Endothelial cell (in vitro differentiated cells): Measurements from ENCODE around the gene EMX1. TPM values are rescaled to one million over a fixed set of nuclear protein-coding genes. Genes with fewer than 3 reads are reported as not detected.
A peak's percentile ranks its signal among the peaks of the same experiment; 100 is the strongest.

Source experiments
- DNase-seq: peaks from one replicate; pipeline ENCODE4 v3.0.0; 2021; ENCODE audit warnings: low spot score
- H3K27ac Mint-ChIP-seq: one replicate; pipeline ENCODE4 v1.8.0; 2021; ENCODE audit warnings: mixed read lengths, inconsistent platforms; ENCODE audit not compliant: unreplicated experiment
- H3K27me3 Mint-ChIP-seq: one replicate; pipeline ENCODE4 v1.8.0; 2021; ENCODE audit warnings: mild to moderate bottlenecking, moderate library complexity, mixed read lengths, inconsistent platforms; ENCODE audit not compliant: unreplicated experiment
- H3K36me3 Mint-ChIP-seq: one replicate; pipeline ENCODE4 v1.8.0; 2021; ENCODE audit warnings: mild to moderate bottlenecking, low read depth, mixed read lengths, inconsistent platforms; ENCODE audit not compliant: unreplicated experiment
- H3K4me1 Mint-ChIP-seq: one replicate; pipeline ENCODE4 v1.8.0; 2021; ENCODE audit warnings: mild to moderate bottlenecking, mixed read lengths, inconsistent platforms; ENCODE audit not compliant: unreplicated experiment
- H3K4me3 Mint-ChIP-seq: one replicate; pipeline ENCODE4 v1.8.0; 2021; ENCODE audit warnings: mild to moderate bottlenecking, mixed read lengths, inconsistent platforms; ENCODE audit not compliant: unreplicated experiment
- H3K9me3 Mint-ChIP-seq: one replicate; pipeline ENCODE4 v1.8.0; 2021; ENCODE audit warnings: mixed read lengths, inconsistent platforms; ENCODE audit not compliant: unreplicated experiment
- total RNA-seq: library from RNA; stranded (reverse); fragmentation: NEBNext Ultra II Directional; extraction: Animal tissue kit (Norgen Biotek cat#: 25700); gene quantifications from one replicate; pipeline ENCODE4 v1.2.1, GENCODE V29; 2021; ENCODE audit not compliant: unreplicated experiment
- TF ChIP-seq, protein P1 (sequence below): fragments of 200-600 bp; sonication (generic); IDR thresholded peaks from one replicate; pipeline ENCODE4 v1.5.0; 2021; ENCODE audit warnings: antibody characterized with exemption; ENCODE audit not compliant: unreplicated experiment

Gene EMX1
- total RNA-seq, 1 donor from 2014 or later = 3.7 TPM

DNA sequence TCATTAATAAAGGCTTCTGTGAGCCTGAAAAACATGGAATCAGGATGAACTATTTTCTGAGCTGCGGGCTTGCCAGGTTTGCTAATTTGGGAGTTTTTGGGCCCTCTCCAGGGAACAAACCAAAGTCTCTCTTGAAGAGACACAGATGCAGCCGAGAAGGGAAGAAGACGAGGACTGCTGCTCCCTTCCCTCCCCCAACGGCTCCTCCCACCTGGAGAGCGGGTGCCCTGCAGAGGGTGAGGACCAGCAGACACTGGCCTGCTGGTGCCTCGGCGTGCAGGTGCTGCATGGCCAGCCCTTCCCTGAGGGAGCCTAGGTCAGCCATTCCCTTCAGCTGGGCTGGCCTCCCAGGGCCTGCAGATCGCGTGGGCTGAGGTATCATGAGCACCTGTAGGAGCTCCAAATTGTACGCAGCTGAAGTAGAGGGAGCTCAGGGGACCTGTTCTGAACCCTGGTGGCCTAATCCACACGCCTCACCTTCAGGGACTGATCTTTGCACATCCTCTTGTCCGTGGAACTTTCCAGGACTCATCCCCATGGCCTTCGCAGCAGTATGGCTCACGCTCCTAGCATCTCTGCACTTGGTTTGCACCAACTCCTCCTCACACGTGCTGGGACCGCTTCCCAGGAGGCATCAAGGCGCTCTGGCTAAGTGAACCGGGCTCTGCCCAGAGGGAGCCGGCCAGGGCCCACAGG lies 19.5 kb downstream of the EMX1 start:
- Mint-ChIP-seq H3K27ac (no peak overlapping the region), H3K4me1 (peaks cover 19% of the 10 kb centered on the region), H3K9me3 (no peaks in the 10 kb centered on the region), H3K4me3 (no peak overlapping the region), H3K36me3 (peaks cover 8% of the 10 kb centered on the region), H3K27me3 (peaks cover 21% of the 10 kb centered on the region)
- DNase-seq = no peak
- TF ChIP-seq, protein P1, sequence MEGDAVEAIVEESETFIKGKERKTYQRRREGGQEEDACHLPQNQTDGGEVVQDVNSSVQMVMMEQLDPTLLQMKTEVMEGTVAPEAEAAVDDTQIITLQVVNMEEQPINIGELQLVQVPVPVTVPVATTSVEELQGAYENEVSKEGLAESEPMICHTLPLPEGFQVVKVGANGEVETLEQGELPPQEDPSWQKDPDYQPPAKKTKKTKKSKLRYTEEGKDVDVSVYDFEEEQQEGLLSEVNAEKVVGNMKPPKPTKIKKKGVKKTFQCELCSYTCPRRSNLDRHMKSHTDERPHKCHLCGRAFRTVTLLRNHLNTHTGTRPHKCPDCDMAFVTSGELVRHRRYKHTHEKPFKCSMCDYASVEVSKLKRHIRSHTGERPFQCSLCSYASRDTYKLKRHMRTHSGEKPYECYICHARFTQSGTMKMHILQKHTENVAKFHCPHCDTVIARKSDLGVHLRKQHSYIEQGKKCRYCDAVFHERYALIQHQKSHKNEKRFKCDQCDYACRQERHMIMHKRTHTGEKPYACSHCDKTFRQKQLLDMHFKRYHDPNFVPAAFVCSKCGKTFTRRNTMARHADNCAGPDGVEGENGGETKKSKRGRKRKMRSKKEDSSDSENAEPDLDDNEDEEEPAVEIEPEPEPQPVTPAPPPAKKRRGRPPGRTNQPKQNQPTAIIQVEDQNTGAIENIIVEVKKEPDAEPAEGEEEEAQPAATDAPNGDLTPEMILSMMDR = no peak

DNA sequence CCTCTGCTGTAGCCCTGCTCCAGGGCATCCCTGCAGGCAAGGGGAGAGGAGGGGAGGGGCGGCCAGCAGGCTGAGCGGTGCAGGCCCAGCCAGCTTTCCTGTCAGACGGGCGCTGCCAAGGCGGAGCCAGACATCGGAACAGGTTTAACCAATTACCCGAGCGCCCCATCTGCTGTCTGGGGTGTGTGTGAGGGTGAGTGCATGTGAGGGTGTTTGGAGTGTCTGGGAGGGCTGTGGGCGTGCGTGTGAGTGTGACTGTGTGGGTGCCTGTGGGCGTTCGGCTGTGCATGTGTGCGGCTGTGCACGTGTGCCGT lies 20.0 kb downstream of the EMX1 start:
- TF ChIP-seq, protein P1 = no peak
- no peak for DNase-seq
- H3K4me3 Mint-ChIP-seq = no peak overlapping the region
- peaks cover 21% of the 10 kb centered on the region for H3K27me3 Mint-ChIP-seq
- H3K27ac Mint-ChIP-seq = no peak overlapping the region
- H3K9me3 Mint-ChIP-seq = no peaks in the 10 kb centered on the region
- H3K36me3 Mint-ChIP-seq = peaks cover 8% of the 10 kb centered on the region
- H3K4me1 Mint-ChIP-seq = peaks cover 19% of the 10 kb centered on the region

DNA sequence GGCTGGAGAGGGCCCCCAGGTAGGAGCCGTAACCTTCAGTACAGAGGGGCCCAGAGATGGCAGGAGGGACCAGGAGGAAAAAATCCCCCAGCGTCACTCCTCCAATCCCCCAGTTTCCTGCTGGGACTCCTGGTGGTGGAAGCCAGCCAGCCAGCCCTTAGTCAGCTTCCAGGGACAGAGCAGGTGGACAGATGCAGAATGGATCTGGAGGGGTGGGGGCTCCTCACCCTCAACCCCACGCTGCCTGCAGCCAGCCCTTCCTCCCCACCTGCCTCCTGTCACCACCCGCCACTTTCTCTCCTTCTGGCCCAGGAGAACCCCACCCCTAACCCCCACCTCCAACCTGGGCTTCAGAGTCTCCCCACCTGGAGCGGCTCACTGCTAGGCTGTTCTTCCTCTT lies 21.1 kb downstream of the EMX1 start:
- DNase-seq = no peak
- no peak overlapping the region for H3K27ac Mint-ChIP-seq
- peaks cover 23% of the 10 kb centered on the region for H3K27me3 Mint-ChIP-seq

DNA sequence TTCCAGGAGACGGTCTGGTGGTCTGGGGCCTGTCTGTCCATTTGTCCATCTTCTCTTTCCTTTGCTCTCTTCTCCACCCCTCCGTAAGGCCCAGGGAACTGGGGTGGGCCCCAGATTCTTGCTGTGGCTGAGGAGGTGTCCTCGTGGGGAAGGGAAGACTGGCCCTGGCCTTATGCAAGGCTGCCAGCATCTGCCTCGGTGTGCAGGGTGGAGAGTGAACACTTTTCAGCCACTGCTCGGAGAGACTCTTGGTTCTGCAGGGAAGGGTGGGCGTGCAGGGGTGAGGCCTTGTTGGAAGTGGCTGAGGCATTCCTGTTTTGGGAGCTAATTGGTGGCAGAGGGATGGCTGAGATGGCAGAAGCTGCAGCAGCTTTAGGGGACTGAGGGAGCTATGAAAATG lies 23.0 kb downstream of the EMX1 start:
- Mint-ChIP-seq H3K36me3 (peaks cover 18% of the 10 kb centered on the region), H3K9me3 (no peaks in the 10 kb centered on the region), H3K27me3 (peaks cover 23% of the 10 kb centered on the region), H3K4me1 (peaks cover 11% of the 10 kb centered on the region), H3K4me3 (no peak overlapping the region), H3K27ac (peak overlapping the region; percentile 16)
- TF ChIP-seq, protein P1 = no peak
- DNase-seq = no peak

More for the DNA sequence above, 21.1 kb downstream of the EMX1 start:
- Mint-ChIP-seq H3K4me1 (peaks cover 16% of the 10 kb centered on the region), H3K36me3 (peaks cover 8% of the 10 kb centered on the region), H3K9me3 (no peaks in the 10 kb centered on the region), H3K4me3 (no peak overlapping the region)
- TF ChIP-seq, protein P1 = no peak

DNA sequence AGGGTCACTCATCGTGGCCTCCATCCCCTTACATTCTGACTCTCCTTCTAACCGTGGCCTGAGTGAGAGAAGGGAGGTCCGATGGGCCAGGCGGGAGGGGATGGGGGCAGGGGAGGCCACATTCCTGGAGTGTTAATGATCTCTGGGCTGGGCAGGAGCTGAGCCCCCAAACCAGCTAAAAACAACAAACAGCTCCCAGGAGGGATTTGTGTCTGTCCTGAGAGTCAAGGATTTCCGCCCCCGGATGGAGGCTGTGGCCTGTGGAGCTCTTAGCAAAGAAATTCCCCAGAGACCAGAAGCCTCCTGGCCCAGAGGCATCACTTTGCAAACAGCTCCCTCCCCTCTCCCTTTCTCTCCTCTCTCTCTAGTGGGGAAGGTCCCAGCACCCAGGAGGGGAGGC lies 23.5 kb downstream of the EMX1 start:
- H3K9me3 Mint-ChIP-seq = no peaks in the 10 kb centered on the region
- TF ChIP-seq, protein P1 = no peak
- peaks cover 11% of the 10 kb centered on the region for H3K4me1 Mint-ChIP-seq
- no peak overlapping the region for H3K27ac Mint-ChIP-seq
- H3K36me3 Mint-ChIP-seq = peaks cover 21% of the 10 kb centered on the region
- H3K27me3 Mint-ChIP-seq = peaks cover 26% of the 10 kb centered on the region
- DNase-seq = no peak
- H3K4me3 Mint-ChIP-seq = no peak overlapping the region
